Measurements from ENCODE around the gene ARSB.
A peak's percentile ranks its signal among the peaks of the same experiment; 100 is the strongest.

ARSB gene

DNA sequence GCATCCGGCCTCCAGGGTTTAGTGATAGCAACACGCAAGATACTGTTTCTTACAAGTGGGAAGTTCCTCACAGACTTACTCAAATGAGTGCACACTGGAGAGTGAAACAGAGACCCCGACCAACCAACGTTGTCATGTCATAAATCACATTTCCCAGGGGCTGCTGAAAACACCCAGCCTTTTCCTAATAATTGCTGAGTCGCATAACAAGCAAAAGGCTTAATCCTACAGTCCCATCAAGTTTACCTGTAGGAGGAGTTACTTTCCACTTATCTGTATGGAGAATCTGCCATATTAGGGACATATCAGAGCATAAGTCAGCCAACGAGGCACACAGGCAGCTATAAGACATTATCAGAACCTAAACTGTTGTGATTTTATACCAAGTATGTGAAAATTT lies 180.1 kb downstream of the ARSB start:
- no peak for DNase-seq (ENCODE audit: low spot score)

- DNase-seq (ENCODE audit: low spot score), result no peak
These were observed 181.2 kb downstream of the ARSB start for GRCh38 chr5:78803941-78804340.

DNA sequence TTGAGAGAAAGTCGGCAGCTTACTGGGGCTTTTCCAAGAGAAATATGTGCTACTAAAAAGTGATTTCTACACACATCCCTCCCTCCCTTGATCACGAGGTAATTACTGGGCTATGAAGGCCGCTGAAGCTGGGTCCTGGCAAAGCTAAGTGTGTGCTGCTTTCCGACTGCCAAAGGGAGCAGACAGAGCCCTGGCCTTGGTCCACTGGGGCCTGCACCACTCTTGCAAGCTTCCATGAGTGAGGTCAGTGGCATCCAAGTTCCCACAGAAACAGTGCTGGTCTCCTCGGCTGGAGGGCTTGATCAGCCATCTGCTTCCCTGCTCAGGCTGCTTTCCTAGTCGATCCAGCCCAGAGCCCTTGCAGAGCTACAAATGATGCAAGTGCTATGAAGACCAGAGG lies 181.8 kb downstream of the ARSB start:
- DNase-seq (ENCODE audit: low spot score), result no peak

DNA sequence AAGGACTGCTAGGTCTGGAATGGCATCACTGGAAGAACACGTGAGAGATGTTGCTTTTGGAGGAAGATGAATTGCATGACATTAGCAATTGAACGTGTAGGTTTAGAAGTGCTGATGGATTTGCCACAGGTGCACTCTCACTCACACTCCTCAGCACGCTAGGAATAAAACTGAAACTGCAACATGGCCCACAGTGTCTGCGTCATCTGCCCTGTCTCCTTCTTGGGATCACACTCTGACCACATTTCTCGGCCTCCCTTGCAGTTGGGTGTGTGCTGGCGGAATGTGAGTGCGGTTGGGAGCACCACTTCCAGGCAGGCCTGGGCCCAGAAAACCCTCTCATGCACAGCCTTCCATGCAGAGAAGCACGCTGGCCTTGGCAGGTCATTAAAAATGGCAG lies 183.7 kb downstream of the ARSB start:
- DNase-seq (ENCODE audit: low spot score), result no peak

DNA sequence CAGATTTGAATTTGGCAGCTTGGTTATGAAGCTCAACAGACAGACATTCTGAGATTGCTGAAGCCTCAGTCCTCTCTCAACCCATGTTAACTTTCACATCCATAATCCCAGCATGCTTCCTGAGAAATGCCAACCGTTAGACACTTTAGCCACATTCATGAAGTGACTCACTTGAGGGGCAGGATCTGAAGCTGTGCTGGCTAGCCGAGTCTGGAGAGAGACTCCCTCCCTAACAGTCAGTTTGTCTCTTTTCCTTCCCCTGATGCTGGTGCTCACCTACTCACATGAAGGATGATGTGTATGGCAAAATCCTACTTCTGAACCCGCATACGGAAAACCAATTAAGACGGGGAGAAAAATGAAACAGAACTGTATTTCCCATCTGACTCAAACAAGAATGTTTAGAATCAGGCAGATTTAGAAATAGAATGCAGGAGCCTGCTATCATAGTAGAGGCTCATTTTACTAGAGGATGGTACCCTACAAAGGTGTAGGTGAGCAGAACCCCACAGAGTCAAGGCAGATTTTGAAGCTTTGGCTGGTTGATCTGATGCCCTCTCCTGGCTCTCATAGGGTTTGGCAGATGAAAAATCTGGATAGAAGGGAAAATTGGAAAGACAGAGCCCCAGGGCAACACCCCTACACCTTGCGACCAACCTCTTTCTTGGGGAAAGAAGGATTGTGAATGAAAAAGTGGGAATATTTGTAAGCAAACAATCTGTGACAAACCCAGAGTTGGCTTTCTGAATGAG lies 185.7 kb downstream of the ARSB start:
- peak; percentile 35 for DNase-seq (ENCODE audit: low spot score)

GRCh38 chr5:78798673-78799029 lies 186.5 kb downstream of the ARSB start:
- no peak for DNase-seq (ENCODE audit: low spot score)

GRCh38 chr5:78797936-78798672 lies 187.0 kb downstream of the ARSB start:
- no peak for DNase-seq (ENCODE audit: low spot score)

DNA sequence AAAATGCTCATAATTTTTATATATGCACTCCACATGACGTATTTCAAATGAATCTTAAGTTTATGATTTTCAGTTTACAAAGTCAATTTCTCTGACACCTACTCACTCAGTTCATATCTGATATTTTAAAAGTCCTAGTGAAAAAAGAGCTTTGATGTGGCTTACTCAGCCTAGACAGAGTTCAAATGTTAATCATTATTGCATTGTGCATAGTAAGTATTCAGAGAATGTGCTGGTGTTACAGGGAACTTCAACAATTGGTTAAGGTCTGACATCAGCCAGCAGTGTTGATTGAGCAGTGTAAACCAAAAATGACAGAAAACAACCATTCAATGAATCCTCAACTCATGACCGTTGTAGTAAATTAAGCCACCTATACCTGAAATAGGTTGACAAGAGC lies 189.4 kb downstream of the ARSB start:
- no peak for DNase-seq (ENCODE audit: low spot score)

- no peak for DNase-seq (ENCODE audit: low spot score)
These were observed 190.4 kb downstream of the ARSB start for GRCh38 chr5:78794693-78795215.

DNA sequence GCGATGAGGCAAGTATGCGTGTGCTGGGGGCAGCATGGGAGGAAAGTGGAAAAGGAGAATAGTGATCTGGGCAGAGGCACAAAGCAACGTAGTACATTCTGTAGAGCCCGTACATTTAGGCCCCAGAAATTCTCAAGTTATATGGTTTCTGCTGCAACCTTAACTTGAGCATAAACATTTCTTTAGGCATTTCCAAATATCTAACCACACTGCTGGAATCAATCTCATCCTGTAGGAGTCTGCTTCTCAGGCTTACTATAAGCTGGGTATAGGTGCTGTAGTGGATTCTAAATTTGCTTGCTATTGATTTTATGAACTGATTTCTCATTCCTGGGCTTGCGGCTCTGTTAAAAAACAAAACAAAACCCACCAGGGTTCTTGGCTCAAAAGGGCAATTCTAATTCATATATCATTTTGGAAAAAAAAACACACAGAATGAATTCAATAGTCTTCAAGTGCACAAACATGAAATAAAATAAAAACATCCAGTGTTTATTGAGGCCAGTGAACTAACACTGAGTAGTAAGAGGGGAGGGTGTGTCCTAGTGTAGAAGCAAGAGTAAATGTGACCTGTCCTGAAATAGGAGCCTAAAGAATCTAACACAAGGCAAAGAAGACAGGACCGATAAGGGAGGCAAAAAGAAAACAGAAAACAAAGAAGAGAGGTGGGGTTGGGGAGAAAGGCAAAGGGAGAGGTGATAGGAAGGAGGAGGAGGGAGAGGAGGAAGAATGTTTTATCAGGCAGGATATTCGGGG lies 191.0 kb downstream of the ARSB start:
- no peak for DNase-seq (ENCODE audit: low spot score)

- no peak for DNase-seq (ENCODE audit: low spot score)
These were observed 192.6 kb downstream of the ARSB start for GRCh38 chr5:78792345-78793055.

DNA sequence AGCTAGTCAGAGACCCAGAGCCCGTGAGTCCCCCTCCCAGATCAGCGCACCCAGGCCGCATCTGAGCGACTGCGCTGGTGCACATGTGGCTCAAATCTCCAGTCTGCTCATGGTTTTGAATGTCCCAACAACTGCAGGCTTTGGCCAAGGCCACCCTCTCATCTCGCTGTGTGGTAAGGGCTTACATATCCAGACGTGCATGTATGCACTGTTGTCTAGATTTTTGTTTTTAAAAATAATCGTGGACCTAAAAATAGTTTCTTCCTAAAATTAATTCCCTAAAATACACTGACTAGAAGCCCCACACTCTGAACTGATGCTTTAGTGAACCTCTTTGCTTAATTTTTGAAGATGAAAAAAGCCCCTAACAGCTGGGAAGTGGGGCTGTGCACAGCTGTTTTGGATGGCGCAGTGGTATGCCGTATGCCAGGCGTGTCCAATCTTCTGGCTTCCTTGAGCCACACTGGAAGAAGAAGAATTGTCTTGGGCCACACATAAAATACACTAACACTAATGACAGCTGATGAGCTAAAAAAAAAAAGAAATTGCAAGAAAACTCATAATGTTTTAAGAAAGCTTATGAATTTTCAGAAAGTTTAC lies 193.5 kb downstream of the ARSB start:
- DNase-seq (ENCODE audit: low spot score), result no peak

- DNase-seq (ENCODE audit: low spot score), result no peak
These were observed 197.3 kb downstream of the ARSB start for GRCh38 chr5:78787783-78788182.

GRCh38 chr5:78785454-78785853 lies 199.7 kb downstream of the ARSB start:
- no peak for DNase-seq (ENCODE audit: low spot score)

DNA sequence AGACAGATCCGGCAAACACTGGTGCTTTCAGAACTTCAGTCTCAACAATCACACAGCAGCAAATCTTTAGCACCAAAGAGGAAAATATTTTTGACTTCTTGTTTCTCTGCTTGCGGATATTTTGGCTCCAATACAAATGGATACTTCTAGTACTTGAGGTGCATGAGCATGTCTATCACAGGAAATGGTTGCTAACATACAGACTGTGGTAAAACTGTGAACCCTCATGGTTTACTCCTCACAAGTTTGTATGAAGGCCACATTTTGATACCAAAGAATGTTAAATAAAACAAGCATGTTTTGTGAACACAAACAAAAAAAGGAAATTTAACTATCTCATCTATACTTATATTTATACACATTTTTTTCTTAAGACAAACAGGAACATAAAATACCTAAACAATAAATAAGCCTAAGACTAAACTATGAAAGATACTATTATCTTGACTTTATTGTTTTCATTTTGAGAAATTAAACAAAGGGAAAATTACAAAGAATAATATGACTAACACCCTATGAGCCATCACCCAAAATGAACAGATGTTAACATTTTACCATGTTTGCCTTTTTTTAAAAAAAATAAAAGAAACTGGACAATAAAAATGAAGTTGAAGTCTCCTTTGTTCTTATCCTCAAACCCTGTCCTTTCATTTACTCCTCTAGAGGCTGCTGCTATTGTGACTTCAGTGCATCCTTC lies 201.5 kb downstream of the ARSB start:
- DNase-seq (ENCODE audit: low spot score), result no peak

DNA sequence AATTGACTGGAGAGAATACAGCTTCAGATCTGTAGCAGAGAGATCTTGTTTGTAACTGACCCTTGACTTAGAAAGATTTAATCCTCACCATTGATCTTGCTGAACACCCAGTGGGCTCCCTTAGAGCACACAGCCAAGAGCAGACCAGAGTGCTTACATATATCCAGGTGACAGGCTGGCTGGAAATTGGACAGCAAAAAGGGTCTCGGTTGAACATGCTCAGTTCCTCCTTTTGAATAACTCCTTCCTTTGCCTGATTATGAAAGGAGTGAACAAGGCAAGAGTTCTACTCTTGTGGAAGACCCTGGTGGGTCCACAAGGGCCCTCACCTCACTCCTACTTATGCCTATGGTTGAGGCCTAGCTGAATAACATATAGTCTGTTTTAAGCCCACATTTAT lies 202.4 kb downstream of the ARSB start:
- DNase-seq (ENCODE audit: low spot score), result no peak

- no peak for DNase-seq (ENCODE audit: low spot score)
These were observed 203.4 kb downstream of the ARSB start for GRCh38 chr5:78781611-78782286.

- DNase-seq (ENCODE audit: low spot score), result no peak
These were observed 205.1 kb downstream of the ARSB start for GRCh38 chr5:78779771-78780616.

DNA sequence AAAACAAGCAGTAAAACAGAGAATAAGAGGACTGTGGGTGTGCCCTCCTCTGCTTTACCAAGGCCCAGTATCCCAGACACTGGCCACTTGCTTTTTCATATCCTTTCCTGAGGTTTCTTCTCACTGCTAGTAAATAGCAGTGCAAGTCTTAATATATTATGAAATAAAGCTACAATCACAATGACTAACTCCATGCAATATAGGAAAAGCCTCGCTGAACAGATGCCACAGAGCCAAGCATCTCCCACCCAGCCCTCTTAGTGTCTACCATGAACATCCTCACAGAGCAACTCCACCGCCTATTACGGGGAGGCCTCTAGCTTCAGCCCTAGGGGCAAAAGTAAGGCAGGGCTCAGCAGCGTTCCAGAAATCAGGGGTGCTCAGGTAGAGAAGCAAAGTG lies 205.8 kb downstream of the ARSB start:
- DNase-seq (ENCODE audit: low spot score), result no peak

- DNase-seq (ENCODE audit: low spot score), result no peak
These were observed 206.6 kb downstream of the ARSB start for GRCh38 chr5:78778538-78778937.
